COLO829 (cell line): Measurements from ENCODE around the gene SND1.

Source experiments
- DNase-seq: peaks from one replicate; pipeline ENCODE4 v3.0.0; 2012; ENCODE audit warnings: low spot score

The SND1 gene

GRCh38 chr7:127935847-127936376 lies 283.9 kb downstream of the SND1 start:
- DNase-seq: no peak

GRCh38 chr7:127937066-127937680 lies 285.2 kb downstream of the SND1 start:
- peak; percentile 55 for DNase-seq

GRCh38 chr7:127938588-127938987 lies 286.6 kb downstream of the SND1 start:
- DNase-seq: peak; percentile 96

- no peak for DNase-seq
Observed at GRCh38 chr7:127940381-127941160, 288.6 kb downstream of the SND1 start.

- DNase-seq: no peak
Observed at GRCh38 chr7:127941476-127942210, 289.6 kb downstream of the SND1 start.

GRCh38 chr7:127943541-127944521 lies 291.8 kb downstream of the SND1 start:
- DNase-seq: no peak

- no peak for DNase-seq
Observed at GRCh38 chr7:127946111-127946510, 294.1 kb downstream of the SND1 start.

GRCh38 chr7:127946847-127947246 lies 294.9 kb downstream of the SND1 start:
- DNase-seq: no peak

- no peak for DNase-seq
Observed at GRCh38 chr7:127948312-127948711, 296.3 kb downstream of the SND1 start.

- DNase-seq: no peak
Observed at GRCh38 chr7:127948930-127949329, 296.9 kb downstream of the SND1 start.

GRCh38 chr7:127949769-127950222 lies 297.8 kb downstream of the SND1 start:
- DNase-seq: no peak

GRCh38 chr7:127950233-127950935 lies 298.4 kb downstream of the SND1 start:
- DNase-seq: no peak

GRCh38 chr7:127953423-127954356 lies 301.7 kb downstream of the SND1 start:
- no peak for DNase-seq

- DNase-seq: no peak
Observed at GRCh38 chr7:127954357-127954748, 302.4 kb downstream of the SND1 start.

- no peak for DNase-seq
Observed at GRCh38 chr7:127955051-127955531, 303.1 kb downstream of the SND1 start.

- DNase-seq: no peak
Observed at GRCh38 chr7:127957886-127958285, 305.9 kb downstream of the SND1 start.

GRCh38 chr7:127959770-127960169 lies 307.8 kb downstream of the SND1 start:
- DNase-seq: no peak

GRCh38 chr7:127961786-127962453 lies 309.9 kb downstream of the SND1 start:
- no peak for DNase-seq
